GM19468 (cell line): ENCODE results near the gene STAT5B.
"Not testable (repeated sequence)": the region's sequence is repeated elsewhere in the genome, so short reads cannot be mapped to it uniquely, and the experiment has no call there.

Experiments
- ATAC-seq: cut with Tn5 transposase; IDR thresholded peaks from one replicate; pipeline ENCODE4 v1.9.1; 2021; ENCODE audit warnings: mild to moderate bottlenecking, moderate library complexity, moderate number of reproducible peaks; ENCODE audit not compliant: unreplicated experiment; ENCODE audit errors: extremely low read depth

STAT5B gene

GRCh38 chr17:42201458-42201772 lies 74.8 kb downstream of the STAT5B start:
- no peak for ATAC-seq

GRCh38 chr17:42200706-42201457 lies 75.3 kb downstream of the STAT5B start:
- ATAC-seq: no peak

GRCh38 chr17:42199416-42200011 lies 76.7 kb downstream of the STAT5B start:
- no peak for ATAC-seq

GRCh38 chr17:42198897-42199296 lies 77.3 kb downstream of the STAT5B start:
- ATAC-seq: no peak

- no peak for ATAC-seq
Measured at GRCh38 chr17:42197564-42198156, 78.5 kb downstream of the STAT5B start.

GRCh38 chr17:42193969-42194899 lies 82.0 kb downstream of the STAT5B start, which contains the start of gene GHDC:
TSS of gene GHDC (minus strand) at chr17:42194494. CDS start at chr17:42193581, 913 bp downstream.
- ATAC-seq: no peak

- ATAC-seq: no peak
Measured at GRCh38 chr17:42193216-42193968, 82.8 kb downstream of the STAT5B start.

GRCh38 chr17:42192189-42193126 lies 83.7 kb downstream of the STAT5B start:
- ATAC-seq: no peak

GRCh38 chr17:42191275-42191608 lies 84.9 kb downstream of the STAT5B start:
- no peak for ATAC-seq

GRCh38 chr17:42190491-42191274 lies 85.5 kb downstream of the STAT5B start:
- no peak for ATAC-seq

GRCh38 chr17:42189651-42189965 lies 86.6 kb downstream of the STAT5B start:
- no peak for ATAC-seq

- no peak for ATAC-seq
Measured at GRCh38 chr17:42188749-42189650, 87.2 kb downstream of the STAT5B start.

GRCh38 chr17:42187833-42188232 lies 88.4 kb downstream of the STAT5B start:
- ATAC-seq: no peak

- not testable (repeated sequence) for ATAC-seq
Measured at GRCh38 chr17:42186191-42186590, 90.0 kb downstream of the STAT5B start.

GRCh38 chr17:42185621-42185930 lies 90.6 kb downstream of the STAT5B start:
- ATAC-seq: no peak

GRCh38 chr17:42184713-42185620 lies 91.2 kb downstream of the STAT5B start, which contains the start of gene HCRT:
TSS of gene HCRT (minus strand) at chr17:42185452. CDS start at chr17:42185365, 87 bp downstream.
- ATAC-seq: no peak
